PC-3 (cell line): Measurements from ENCODE around the gene CNTNAP2. TPM values are rescaled to one million over a fixed set of nuclear protein-coding genes. Genes with fewer than 3 reads are reported as not detected.

Experiments
- ATAC-seq: fragments of 200-7000 bp; cut with Tn5 transposase; 2 replicates; pipeline ENCODE4 v1.9.1; 2020; ENCODE audit warnings: mild to moderate bottlenecking, moderate library complexity
- BruUV-seq: library from RNA; stranded (reverse); fragments of 400-500 nt; replicated peaks from 2 replicates; lab custom pipeline; 2021; lab: Mats Ljungman, UMichigan
- CTCF ChIA-PET: fragments of 300-600 bp; sonication (Branson Sonifier 250); formaldehyde crosslinking; loops from one replicate; lab custom pipeline; 2022; ENCODE audit warnings: antibody characterized with exemption; lab: Charles Lee
- POLR2A ChIA-PET: fragments of 300-600 bp; sonication (Branson Sonifier 250); formaldehyde crosslinking; loops from one replicate; lab custom pipeline; 2022; ENCODE audit warnings: antibody characterized with exemption; ENCODE audit not compliant: unreplicated experiment; lab: Charles Lee
- DNase-seq: peaks from one replicate; pipeline ENCODE4 v3.0.0-alpha.2; 2015
- H2AFZ ChIP-seq: fragments of 300-600 bp; sonication (generic); 2 replicates; pipeline ENCODE4 v1.6.0; 2016; ENCODE audit warnings: antibody characterized with exemption, low read length
- H3F3A ChIP-seq: fragments of 300-600 bp; sonication (generic); one replicate; pipeline ENCODE4 v1.6.0; 2017; ENCODE audit warnings: antibody characterized with exemption, low read length, control low read depth, mild to moderate bottlenecking; ENCODE audit not compliant: unreplicated experiment
- H3K27ac ChIP-seq: fragments of 300-600 bp; sonication (generic); 2 replicates; pipeline ENCODE4 v1.5.1; 2016; ENCODE audit warnings: mild to moderate bottlenecking, low read length
- H3K27me3 ChIP-seq: fragments of 300-600 bp; sonication (generic); 2 replicates; pipeline ENCODE4 v1.6.1; 2016; ENCODE audit warnings: low read length, mixed read lengths
- H3K36me3 ChIP-seq: fragments of 300-600 bp; sonication (generic); 2 replicates; pipeline ENCODE4 v1.6.1; 2016; ENCODE audit warnings: low read depth, mixed run types, low read length, mixed read lengths
- H3K4me1 ChIP-seq: fragments of 300-600 bp; sonication (generic); 2 replicates; pipeline ENCODE4 v1.5.1; 2016; ENCODE audit warnings: low read length; ENCODE audit not compliant: insufficient read depth
- H3K4me2 ChIP-seq: fragments of 300-600 bp; sonication (generic); 2 replicates; pipeline ENCODE4 v1.6.0; 2016; ENCODE audit warnings: low read length
- H3K4me3 ChIP-seq: fragments of 300-600 bp; sonication (generic); 2 replicates; pipeline ENCODE4 v1.5.1; 2016; ENCODE audit warnings: mild to moderate bottlenecking, low read length, mixed read lengths
- H3K79me2 ChIP-seq: fragments of 300-600 bp; sonication (generic); 2 replicates; pipeline ENCODE4 v1.6.1; 2017; ENCODE audit warnings: low read length, mixed read lengths
- H3K9ac ChIP-seq: fragments of 300-600 bp; sonication (generic); 2 replicates; pipeline ENCODE4 v1.6.0; 2016; ENCODE audit warnings: mild to moderate bottlenecking, low read length
- H3K9me2 ChIP-seq: fragments of 300-600 bp; sonication (generic); replicated peaks from 2 replicates; pipeline ENCODE4 v1.6.1; 2016; ENCODE audit warnings: mixed run types, low read length, mixed read lengths
- H3K9me3 ChIP-seq: fragments of 300-600 bp; sonication (generic); 2 replicates; pipeline ENCODE4 v1.6.1; 2016; ENCODE audit warnings: low read length, mixed read lengths
- H4K20me1 ChIP-seq: fragments of 300-600 bp; sonication (generic); 2 replicates; pipeline ENCODE4 v1.6.1; 2016; ENCODE audit warnings: low read length, mixed read lengths
- EZH2 ChIP-seq: fragments of 300-600 bp; sonication (generic); IDR thresholded peaks from one replicate; pipeline ENCODE4 v1.6.1; 2017; ENCODE audit warnings: antibody characterized with exemption, mild to moderate bottlenecking, low read length; ENCODE audit not compliant: unreplicated experiment
- EZH2phosphoT487 ChIP-seq: fragments of 300-600 bp; sonication (generic); IDR thresholded peaks from 2 replicates; pipeline ENCODE4 v1.6.1; 2018; ENCODE audit warnings: mild to moderate bottlenecking, antibody characterized with exemption, low read length, borderline replicate concordance
- intact Hi-C: fragments of 100-400 bp; cut with micrococcal nuclease; formaldehyde crosslinking; loops from 2 replicates; pipeline ENCODE4 v1.9.0; 2023
- total RNA-seq: library from RNA; depleted of rRNA; stranded (reverse); fragments of >200 nt; gene quantifications from 2 replicates; pipeline ENCODE4 v1.2.3, GENCODE V29; 2014
- TF ChIP-seq, protein P1 (sequence below): fragments of 300-600 bp; sonication (generic); conservative IDR thresholded peaks from 2 replicates; pipeline ENCODE4 v1.5.1; 2017; ENCODE audit warnings: antibody characterized with exemption, low read depth, mild to moderate bottlenecking, low read length

The CNTNAP2 gene
- total RNA-seq, 1 experiment from 2014 or later, result 1.5 TPM

GRCh38 chr7:148045521-148045920, 1928.9 kb downstream of the CNTNAP2 start:
- TF ChIP-seq EZH2 (no peak), EZH2phosphoT487 (no peak)
- TF ChIP-seq, protein P1, sequence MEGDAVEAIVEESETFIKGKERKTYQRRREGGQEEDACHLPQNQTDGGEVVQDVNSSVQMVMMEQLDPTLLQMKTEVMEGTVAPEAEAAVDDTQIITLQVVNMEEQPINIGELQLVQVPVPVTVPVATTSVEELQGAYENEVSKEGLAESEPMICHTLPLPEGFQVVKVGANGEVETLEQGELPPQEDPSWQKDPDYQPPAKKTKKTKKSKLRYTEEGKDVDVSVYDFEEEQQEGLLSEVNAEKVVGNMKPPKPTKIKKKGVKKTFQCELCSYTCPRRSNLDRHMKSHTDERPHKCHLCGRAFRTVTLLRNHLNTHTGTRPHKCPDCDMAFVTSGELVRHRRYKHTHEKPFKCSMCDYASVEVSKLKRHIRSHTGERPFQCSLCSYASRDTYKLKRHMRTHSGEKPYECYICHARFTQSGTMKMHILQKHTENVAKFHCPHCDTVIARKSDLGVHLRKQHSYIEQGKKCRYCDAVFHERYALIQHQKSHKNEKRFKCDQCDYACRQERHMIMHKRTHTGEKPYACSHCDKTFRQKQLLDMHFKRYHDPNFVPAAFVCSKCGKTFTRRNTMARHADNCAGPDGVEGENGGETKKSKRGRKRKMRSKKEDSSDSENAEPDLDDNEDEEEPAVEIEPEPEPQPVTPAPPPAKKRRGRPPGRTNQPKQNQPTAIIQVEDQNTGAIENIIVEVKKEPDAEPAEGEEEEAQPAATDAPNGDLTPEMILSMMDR, result no peak
- no peak overlapping the region for H3K4me2 ChIP-seq
- no peaks in the 10 kb centered on the region for H3K79me2 ChIP-seq
- H3K9ac ChIP-seq, result no peak overlapping the region
- no peak overlapping the region for H2AFZ ChIP-seq
- ATAC-seq (no peak), DNase-seq (peak; percentile 14)
- no peak overlapping the region for H3K27ac ChIP-seq
- no peaks in the 10 kb centered on the region for H4K20me1 ChIP-seq
- intact Hi-C loops, result no loop called here
- H3F3A ChIP-seq, result no peaks in the 10 kb centered on the region
- CTCF ChIA-PET, result no interaction called here
- H3K36me3 ChIP-seq, result no peaks in the 10 kb centered on the region
- no peaks in the 10 kb centered on the region for H3K9me3 ChIP-seq
- no peak overlapping the region for H3K4me3 ChIP-seq
- POLR2A ChIA-PET, result no interaction called here
- no peaks in the 10 kb centered on the region for H3K27me3 ChIP-seq
- no peaks in the 10 kb centered on the region; the same call in 1 of the 2 replicates for H3K4me1 ChIP-seq
- H3K9me2 ChIP-seq, result no peaks in the 10 kb centered on the region
- no TSS peak for BruUV-seq

DNA sequence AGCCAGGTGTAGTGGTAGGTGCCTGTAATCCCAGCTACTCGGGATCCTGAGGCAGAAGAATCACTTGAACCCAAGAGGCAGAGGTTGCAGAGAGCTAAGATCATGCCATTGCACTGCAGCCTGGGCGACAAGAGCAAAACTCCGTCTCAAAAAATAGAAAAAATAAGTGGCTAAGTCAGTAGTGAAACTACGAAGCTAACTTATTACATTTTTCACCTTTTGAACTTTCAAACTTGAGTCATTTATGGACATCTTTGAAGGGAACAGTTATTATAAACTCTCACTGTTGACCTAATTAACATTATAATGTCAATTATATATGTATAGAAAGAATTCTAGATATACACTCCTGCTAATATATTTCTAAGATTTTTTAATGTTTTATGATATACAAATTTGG, 1932.5 kb downstream of the CNTNAP2 start:
- Histone ChIP-seq H3K4me3 (no peak overlapping the region), H3K9ac (no peak overlapping the region), H4K20me1 (no peaks in the 10 kb centered on the region), H3K4me1 (no peaks in the 10 kb centered on the region), H3K36me3 (no peaks in the 10 kb centered on the region), H3K79me2 (no peaks in the 10 kb centered on the region), H2AFZ (no peak overlapping the region), H3F3A (no peaks in the 10 kb centered on the region), H3K9me2 (no peaks in the 10 kb centered on the region), H3K4me2 (no peak overlapping the region), H3K27ac (no peak overlapping the region), H3K9me3 (no peaks in the 10 kb centered on the region), H3K27me3 (no peaks in the 10 kb centered on the region)
- intact Hi-C loops, result no loop called here
- TF ChIP-seq EZH2phosphoT487 (no peak), EZH2 (no peak)
- TF ChIP-seq, protein P1, result no peak
- ATAC-seq (no peak), DNase-seq (no peak)
- ChIA-PET POLR2A (no interaction called here), CTCF (no interaction called here)
- BruUV-seq, result no TSS peak

- H3K4me1 ChIP-seq, result no peaks in the 10 kb centered on the region
- H3K4me3 ChIP-seq, result no peak overlapping the region
- no peak overlapping the region for H3K4me2 ChIP-seq
- ChIA-PET POLR2A (no interaction called here), CTCF (no interaction called here)
- intact Hi-C loops, result no loop called here
- TF ChIP-seq, protein P1, result no peak
- TF ChIP-seq EZH2phosphoT487, result no peak
- no peak for TF ChIP-seq EZH2
- no peaks in the 10 kb centered on the region for H3F3A ChIP-seq
- no peak overlapping the region for H2AFZ ChIP-seq
- no peak overlapping the region for H3K27ac ChIP-seq
- H3K9me3 ChIP-seq, result no peaks in the 10 kb centered on the region
- peak; percentile 59 for ATAC-seq
- H3K9me2 ChIP-seq, result no peaks in the 10 kb centered on the region
- BruUV-seq, result no TSS peak
- no peaks in the 10 kb centered on the region for H4K20me1 ChIP-seq
- no peaks in the 10 kb centered on the region for H3K79me2 ChIP-seq
- H3K27me3 ChIP-seq, result no peaks in the 10 kb centered on the region
- DNase-seq, result peak; percentile 25
- no peaks in the 10 kb centered on the region for H3K36me3 ChIP-seq
- no peak overlapping the region for H3K9ac ChIP-seq
Measured at GRCh38 chr7:148050492-148051158, 1934.0 kb downstream of the CNTNAP2 start.
